Large intestine (tissue), 3 donors: ENCODE data around the gene TMEM202. TPM values are rescaled to one million over a fixed set of nuclear protein-coding genes. Genes with fewer than 3 reads are reported as not detected.
"Not testable (repeated sequence)": the region's sequence is repeated elsewhere in the genome, so short reads cannot be mapped to it uniquely, and the experiment has no call there.

ENCODE experiments used
- DNase-seq, 2 donors: peaks; one replicate each; pipeline versions ENCODE4 v3.0.0 to v3.0.0-alpha.2; 2013
- H3K27ac ChIP-seq: one replicate; pipeline ENCODE4 v1.5.1; 2013; ENCODE audit warnings: low read length
- H3K27me3 ChIP-seq: 2 replicates; pipeline ENCODE4 v1.6.1; 2013; ENCODE audit warnings: low read length; ENCODE audit not compliant: control insufficient read depth, insufficient read depth
- H3K36me3 ChIP-seq: 2 replicates; pipeline ENCODE4 v1.6.1; 2013; ENCODE audit warnings: low read length; ENCODE audit not compliant: control insufficient read depth, insufficient read depth
- H3K4me1 ChIP-seq: one replicate; pipeline ENCODE4 v1.6.1; 2013; ENCODE audit warnings: low read length; ENCODE audit not compliant: control insufficient read depth, insufficient read depth
- H3K4me3 ChIP-seq: one replicate; pipeline ENCODE4 v1.5.1; 2013; ENCODE audit warnings: low read length
- H3K9me3 ChIP-seq: one replicate; pipeline ENCODE4 v1.6.1; 2013; ENCODE audit warnings: mild to moderate bottlenecking, low read depth, low read length, moderate library complexity; ENCODE audit not compliant: control insufficient read depth
- WGBS: methylation state at CpG from one replicate; pipeline ENCODE4 v1.1.5; 2013; ENCODE audit warnings: low lambda C conversion rate; ENCODE audit not compliant: insufficient coverage; 5-methylcytosine and 5-hydroxymethylcytosine counted together
- polyA plus RNA-seq: library from polyadenylated mRNA; unstranded; fragments of 120-200 nt; gene quantifications from one replicate; pipeline ENCODE4 v1.2.1, GENCODE V29; 2013

Gene TMEM202
- polyA plus RNA-seq, 1 donor = not detected

DNA sequence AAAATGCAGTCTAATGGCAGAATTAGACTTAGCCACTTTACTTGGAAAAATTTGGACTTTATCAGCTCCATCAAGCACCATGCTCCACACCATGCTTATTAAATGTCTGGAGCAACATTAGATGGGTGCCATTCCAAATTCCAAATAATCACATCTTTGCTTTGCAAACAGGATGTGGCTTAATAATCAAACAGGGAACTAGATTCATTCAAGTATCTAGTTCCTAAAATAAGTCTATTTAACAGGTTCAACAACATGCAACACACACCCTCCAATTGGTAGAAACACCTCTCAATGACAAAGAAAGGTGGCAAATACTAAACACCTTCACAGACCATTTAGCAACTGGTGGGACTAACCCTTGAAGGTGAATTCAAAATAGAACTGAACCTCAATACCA is 25.7 kb upstream of the TMEM202 start:
- no peak overlapping the region for H3K4me3 ChIP-seq
- no peaks in the 10 kb centered on the region for H3K27me3 ChIP-seq
- H3K27ac ChIP-seq = no peak overlapping the region
- H3K9me3 ChIP-seq = no peaks in the 10 kb centered on the region
- no peak for DNase-seq
- H3K4me1 ChIP-seq = peaks cover 7% of the 10 kb centered on the region
- peaks cover 19% of the 10 kb centered on the region for H3K36me3 ChIP-seq

DNA sequence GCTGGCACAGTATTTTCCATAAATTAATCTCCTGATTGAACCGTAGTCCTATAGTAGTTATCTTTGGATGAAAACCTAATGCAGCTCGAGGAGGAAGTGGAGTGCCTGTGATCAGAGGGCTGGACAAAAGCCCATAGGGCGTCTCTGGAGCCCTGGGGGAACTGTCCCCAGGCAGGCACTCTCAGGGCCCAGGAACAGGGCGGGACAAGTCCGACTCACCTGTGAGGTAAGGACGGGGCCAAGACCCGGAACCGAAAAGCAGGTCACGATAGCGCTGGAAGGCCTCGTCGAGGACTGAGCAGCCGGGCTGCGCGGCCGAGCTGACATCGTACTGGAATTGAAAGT is 22.6 kb upstream of the TMEM202 start:
- H3K27me3 ChIP-seq = no peaks in the 10 kb centered on the region
- peak overlapping the region; percentile 91 for H3K4me3 ChIP-seq
- H3K4me1 ChIP-seq = peaks cover 7% of the 10 kb centered on the region
- no CpG with 5 or more reads among the region's 17 CpGs for WGBS
- no peak for DNase-seq
- H3K27ac ChIP-seq = peak overlapping the region; percentile 89
- no peaks in the 10 kb centered on the region for H3K9me3 ChIP-seq
- peaks cover under 1% of the 10 kb centered on the region for H3K36me3 ChIP-seq

DNA sequence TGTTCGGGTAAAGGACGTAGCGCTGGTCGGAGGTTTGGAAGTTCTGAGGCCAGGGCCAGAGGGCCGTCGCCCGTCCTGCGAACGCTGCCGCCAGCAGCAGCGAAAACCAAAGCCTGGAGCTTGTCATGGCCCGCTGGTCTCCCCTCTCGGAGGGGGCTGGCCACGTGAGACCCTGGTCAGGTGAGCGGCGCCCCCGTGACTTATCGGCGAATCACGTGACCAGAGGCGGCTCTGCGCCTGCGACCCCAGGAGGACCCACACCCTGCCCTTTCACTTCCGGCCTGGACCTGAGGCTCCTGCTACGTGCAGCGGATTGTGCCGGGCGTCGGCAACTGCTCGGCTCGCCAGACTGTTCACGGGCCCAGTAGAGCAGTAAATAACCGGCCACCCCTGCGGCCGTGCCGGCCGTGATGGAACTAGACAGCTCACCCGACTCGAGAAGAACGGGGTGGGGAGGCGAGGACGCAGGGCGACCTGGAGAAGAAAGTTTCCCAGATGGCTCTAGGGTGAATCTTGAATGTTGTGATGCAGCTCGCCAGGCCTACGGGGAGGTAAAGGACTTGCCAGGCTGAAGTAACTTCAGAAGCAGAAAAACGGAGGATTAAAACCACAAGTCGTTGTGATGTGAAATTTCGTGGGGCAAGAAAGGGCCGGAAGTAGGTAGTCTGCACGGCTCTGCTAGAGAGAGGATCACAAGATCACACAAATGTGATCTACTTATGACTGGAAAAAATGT is 22.1 kb upstream of the TMEM202 start, which contains the start of gene HEXA:
Gene HEXA, minus strand, starts transcription at position 169 of the 736 bp plus-strand sequence. Its CDS starts 42 bp downstream, at position 127.
- peaks cover 4% of the 10 kb centered on the region for H3K27me3 ChIP-seq
- H3K9me3 ChIP-seq = no peaks in the 10 kb centered on the region
- peak; percentile 96 to 98 for DNase-seq
- whole genome bisulfite sequencing = no CpG with 5 or more reads among the region's 50 CpGs
- peak within 1 kb of the TSS; percentile 91 for H3K4me3 ChIP-seq
- peaks cover 7% of the 10 kb centered on the region for H3K4me1 ChIP-seq
- H3K36me3 ChIP-seq = no peaks in the 10 kb centered on the region
- peak within 1 kb of the TSS; percentile 89 for H3K27ac ChIP-seq

DNA sequence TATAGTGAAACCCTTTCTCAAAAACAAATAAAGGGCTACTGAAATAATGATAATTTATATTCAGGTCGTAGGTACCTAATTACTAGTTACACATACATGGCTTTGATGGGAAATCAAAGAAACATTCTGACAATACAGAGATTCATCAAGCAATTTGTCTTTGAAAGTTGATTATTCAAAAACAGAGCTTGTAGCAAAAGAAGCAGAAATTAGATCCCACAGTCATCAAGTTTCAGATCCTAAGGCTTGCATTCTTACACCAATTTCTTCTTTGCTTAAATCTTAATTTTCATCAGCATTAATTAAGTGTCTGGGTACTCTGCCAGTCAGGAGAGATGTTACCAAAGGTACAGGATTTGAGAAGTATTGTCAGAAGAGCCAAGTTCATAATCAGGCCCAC is 20.8 kb upstream of the TMEM202 start:
- Histone ChIP-seq H3K36me3 (no peaks in the 10 kb centered on the region), H3K27ac (peak overlapping the region; percentile 89), H3K27me3 (peaks cover 6% of the 10 kb centered on the region), H3K9me3 (no peaks in the 10 kb centered on the region), H3K4me1 (peaks cover 7% of the 10 kb centered on the region), H3K4me3 (no peak overlapping the region)
- WGBS = 100% methylated on average over 1 of the region's 1 CpG
- no peak for DNase-seq

DNA sequence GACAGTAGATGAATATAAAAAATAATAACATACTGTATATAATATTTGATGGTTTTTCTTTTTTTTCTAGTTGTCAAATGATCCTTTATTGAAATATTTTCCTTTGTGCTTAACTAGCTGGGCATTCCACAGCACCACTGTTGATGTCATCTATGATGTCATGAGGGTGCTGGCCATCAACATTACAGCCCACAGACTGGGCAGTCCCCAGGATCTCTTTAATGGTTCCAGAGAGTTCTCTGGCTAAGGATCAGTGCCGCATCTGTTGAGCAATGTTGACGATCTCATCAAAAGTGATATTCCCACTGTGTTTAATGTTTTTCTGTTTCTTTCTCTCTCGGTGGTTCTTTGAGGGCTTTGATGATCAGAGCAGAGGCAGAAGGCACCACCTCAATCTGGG is 19.0 kb upstream of the TMEM202 start:
- WGBS = no CpG with 5 or more reads among the region's 3 CpGs
- not testable (repeated sequence) for H3K9me3 ChIP-seq, H3K36me3 ChIP-seq, H3K27ac ChIP-seq, DNase-seq, H3K4me3 ChIP-seq, H3K4me1 ChIP-seq
- H3K27me3 ChIP-seq = peaks cover 19% of the 10 kb centered on the region

DNA sequence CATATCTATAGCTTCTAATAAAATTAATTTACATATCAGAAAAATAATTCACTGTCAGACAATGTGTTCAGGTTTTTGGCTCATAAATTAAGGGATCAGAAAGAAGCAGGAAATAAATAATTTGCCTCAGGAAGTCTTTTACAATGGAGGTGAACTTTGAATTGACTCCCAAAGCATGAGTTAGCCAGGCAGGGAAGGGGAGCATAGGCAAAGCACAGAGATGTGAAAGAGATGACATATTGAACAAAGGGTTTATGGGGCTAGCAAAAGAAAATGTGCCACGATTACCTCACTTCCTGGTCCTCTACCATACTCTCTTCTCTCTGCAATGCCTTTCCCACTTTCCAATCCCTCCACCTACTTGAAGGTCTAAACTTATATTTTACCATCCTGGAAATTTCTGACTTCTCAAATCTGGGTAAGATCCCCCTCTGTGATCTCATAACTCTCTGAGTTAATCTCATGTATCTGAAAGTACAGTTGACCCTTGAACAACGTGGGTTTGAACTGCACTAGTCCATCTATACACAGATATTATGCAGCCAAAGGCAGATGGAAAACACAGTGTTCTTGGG is 18.2 kb upstream of the TMEM202 start:
- whole genome bisulfite sequencing = 100% methylated on average over 1 of the region's 2 CpGs
- Histone ChIP-seq H3K27me3 (peaks cover 26% of the 10 kb centered on the region), H3K36me3 (no peaks in the 10 kb centered on the region), H3K27ac (no peak overlapping the region), H3K4me1 (peaks cover 4% of the 10 kb centered on the region), H3K4me3 (no peak overlapping the region), H3K9me3 (no peaks in the 10 kb centered on the region)
- no peak for DNase-seq

DNA sequence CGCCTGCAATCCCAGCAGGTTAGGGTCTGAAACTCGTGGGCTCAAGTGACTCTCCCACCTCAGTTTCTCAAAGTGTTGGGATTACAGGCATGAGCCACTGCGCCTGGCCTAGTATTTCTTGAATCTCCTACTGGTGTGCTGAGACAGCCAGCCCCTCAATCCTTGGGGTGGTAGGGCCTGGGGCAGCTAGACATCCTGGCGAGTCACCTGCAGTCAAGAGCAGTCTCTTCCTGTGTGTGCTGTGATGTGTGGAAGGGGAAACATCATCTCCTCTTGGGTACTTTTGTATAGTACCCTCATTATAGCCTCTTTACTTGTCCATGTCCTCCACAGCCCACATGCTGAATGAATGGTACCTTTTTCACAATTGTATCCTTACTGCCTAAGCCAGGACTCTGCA is 17.4 kb upstream of the TMEM202 start:
- H3K4me3 ChIP-seq = no peak overlapping the region
- H3K27me3 ChIP-seq = peaks cover 30% of the 10 kb centered on the region
- DNase-seq = no peak
- H3K4me1 ChIP-seq = peaks cover 4% of the 10 kb centered on the region
- no peak overlapping the region for H3K27ac ChIP-seq
- no peaks in the 10 kb centered on the region for H3K9me3 ChIP-seq
- WGBS = no CpG with 5 or more reads among the region's 4 CpGs
- H3K36me3 ChIP-seq = no peaks in the 10 kb centered on the region

DNA sequence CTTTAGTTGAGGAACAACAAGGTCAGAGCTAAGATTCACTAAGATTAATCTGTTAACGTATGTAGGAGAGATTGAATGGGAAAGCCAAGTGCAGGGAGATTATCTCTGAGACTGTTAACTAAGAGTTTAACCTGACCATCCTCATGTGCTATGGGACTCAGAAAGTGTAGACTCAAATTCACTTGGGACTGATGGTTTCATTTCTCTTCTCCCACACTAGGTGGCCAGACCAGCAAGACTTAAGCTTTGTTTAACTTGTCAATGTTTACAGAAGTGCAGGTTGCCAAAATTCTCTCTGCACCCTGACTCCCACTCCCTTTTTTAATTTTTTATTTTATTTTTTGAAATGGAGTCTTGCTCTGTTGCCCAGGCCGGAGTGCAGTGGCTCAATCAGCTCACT is 16.0 kb upstream of the TMEM202 start:
- no peak for DNase-seq
- Histone ChIP-seq H3K4me1 (peaks cover under 1% of the 10 kb centered on the region), H3K27ac (no peak overlapping the region), H3K27me3 (peaks cover 30% of the 10 kb centered on the region), H3K9me3 (no peaks in the 10 kb centered on the region), H3K4me3 (no peak overlapping the region), H3K36me3 (no peaks in the 10 kb centered on the region)
- WGBS = 100% methylated on average over 1 of the region's 2 CpGs

DNA sequence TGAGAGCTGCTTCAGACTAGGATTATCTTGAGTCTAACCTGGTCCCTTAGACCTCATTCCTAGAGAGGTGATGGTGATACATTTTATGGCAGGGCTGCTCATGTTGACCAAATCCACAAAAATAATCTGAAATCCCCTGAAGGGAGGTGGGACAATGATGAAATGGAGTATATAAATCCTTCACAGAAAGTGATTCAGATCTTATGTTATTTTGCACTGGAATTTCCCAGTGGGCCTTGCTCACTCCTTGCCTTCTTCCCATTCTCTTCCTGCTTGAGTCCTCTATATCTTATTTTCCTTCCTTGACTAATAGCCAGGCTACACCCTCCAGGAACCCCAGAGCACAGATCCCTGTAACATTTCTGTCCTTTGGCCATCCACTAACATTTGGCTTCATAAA is 10.4 kb upstream of the TMEM202 start:
- DNase-seq = no peak
- Histone ChIP-seq H3K4me3 (no peak overlapping the region), H3K4me1 (no peaks in the 10 kb centered on the region), H3K9me3 (no peaks in the 10 kb centered on the region), H3K27ac (no peak overlapping the region), H3K27me3 (peaks cover 21% of the 10 kb centered on the region), H3K36me3 (no peaks in the 10 kb centered on the region)

DNA sequence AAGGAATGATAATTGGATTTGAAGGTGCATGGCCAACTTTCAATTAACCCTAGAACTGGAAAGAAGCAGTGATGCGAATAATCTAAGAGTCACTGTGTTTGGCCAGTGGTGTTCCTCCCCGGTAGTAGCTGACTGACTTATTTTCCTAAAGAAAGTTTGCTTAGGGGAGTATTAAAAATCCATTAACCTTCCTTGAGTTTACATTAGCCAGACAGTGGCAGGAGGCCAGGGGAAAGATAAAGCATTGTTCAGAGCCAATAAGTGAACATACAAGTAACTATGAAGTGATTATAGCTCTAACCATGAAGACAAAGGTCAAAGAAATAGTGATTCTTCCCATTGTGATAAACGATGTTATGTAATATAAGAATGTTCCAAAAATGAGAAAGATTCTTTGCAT is 8.9 kb upstream of the TMEM202 start:
- peaks cover 11% of the 10 kb centered on the region for H3K27me3 ChIP-seq
- H3K4me3 ChIP-seq = no peak overlapping the region
- H3K27ac ChIP-seq = no peak overlapping the region
- no peaks in the 10 kb centered on the region for H3K4me1 ChIP-seq
- no peak for DNase-seq
- H3K36me3 ChIP-seq = no peaks in the 10 kb centered on the region
- 43% methylated on average over 1 of the region's 3 CpGs for WGBS
- H3K9me3 ChIP-seq = no peaks in the 10 kb centered on the region

DNA sequence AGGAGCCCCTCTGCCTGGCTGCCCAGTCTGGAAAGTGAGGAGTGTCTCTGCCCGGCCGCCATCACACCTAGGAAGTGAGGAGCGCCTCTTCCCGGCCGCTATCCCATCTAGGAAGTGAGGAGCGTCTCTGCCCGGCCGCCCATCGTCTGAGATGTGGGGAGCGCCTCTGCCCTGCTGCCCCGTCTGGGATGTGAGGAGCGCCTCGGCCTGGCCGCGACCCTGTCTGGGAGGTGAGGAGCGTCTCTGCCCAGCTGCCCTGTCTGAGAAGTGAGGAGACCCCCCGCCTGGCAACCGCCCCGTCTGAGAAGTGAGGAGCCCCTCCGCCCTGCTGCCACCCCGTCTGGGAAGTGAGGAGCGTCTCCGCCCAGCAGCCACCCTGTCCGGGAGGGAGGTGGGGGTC is 1.8 kb upstream of the TMEM202 start:
- WGBS = no CpG with 5 or more reads among the region's 24 CpGs
- H3K4me1 ChIP-seq, H3K27ac ChIP-seq, H3K9me3 ChIP-seq, DNase-seq, H3K36me3 ChIP-seq, H3K4me3 ChIP-seq, H3K27me3 ChIP-seq: not testable (repeated sequence)
